Lower leg skin (tissue), 3 donors: ENCODE data around the gene SENP8.

Experiments
- POLR2A ChIP-seq, 2 donors: fragments of 450-650 bp; IDR thresholded peaks; one replicate each; pipeline ENCODE4 v1.6.1; 2016 to 2017; ENCODE audit warnings: antibody characterized with exemption in 2 of 2, mild to moderate bottlenecking in 1 of 2, moderate library complexity in 1 of 2
- TF ChIP-seq, protein P1 (sequence below), 3 donors: fragments of 450-650 bp; IDR thresholded peaks; one replicate each; pipeline ENCODE4 v1.5.1; 2016; ENCODE audit warnings: antibody characterized with exemption in 3 of 3, mild to moderate bottlenecking in 3 of 3, moderate library complexity in 2 of 3

DNA sequence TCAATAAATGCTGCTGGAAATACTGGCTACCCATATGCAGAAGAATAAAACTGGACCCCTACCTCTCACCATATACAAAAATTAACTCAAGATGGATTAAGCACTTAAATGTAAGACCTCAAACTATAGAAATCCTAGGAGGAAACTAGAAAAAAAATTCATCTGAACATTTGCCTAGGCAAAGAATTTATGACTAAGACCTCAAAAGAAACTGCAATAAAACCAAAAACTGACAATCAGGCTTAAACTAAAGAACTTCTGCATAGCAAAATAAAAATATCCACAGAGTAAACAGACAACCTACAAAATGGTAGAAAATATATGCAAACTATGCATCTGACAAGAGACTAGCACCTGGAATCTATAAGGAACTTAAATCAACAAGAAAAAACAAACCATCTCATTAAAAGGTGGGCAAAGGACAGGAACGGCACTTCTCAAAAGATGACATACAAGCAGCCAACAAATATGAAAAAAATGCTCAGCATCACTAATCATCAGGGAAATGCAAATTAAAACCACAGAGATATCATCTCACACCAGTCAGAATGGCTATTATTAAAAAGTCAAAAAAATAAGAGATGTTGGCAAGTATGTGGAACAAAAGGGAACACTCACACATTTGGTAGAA lies 47.3 kb upstream of the SENP8 start:
- TF ChIP-seq POLR2A (IDR thresholded peaks at IDR 0.05), result no peak
- TF ChIP-seq, protein P1, sequence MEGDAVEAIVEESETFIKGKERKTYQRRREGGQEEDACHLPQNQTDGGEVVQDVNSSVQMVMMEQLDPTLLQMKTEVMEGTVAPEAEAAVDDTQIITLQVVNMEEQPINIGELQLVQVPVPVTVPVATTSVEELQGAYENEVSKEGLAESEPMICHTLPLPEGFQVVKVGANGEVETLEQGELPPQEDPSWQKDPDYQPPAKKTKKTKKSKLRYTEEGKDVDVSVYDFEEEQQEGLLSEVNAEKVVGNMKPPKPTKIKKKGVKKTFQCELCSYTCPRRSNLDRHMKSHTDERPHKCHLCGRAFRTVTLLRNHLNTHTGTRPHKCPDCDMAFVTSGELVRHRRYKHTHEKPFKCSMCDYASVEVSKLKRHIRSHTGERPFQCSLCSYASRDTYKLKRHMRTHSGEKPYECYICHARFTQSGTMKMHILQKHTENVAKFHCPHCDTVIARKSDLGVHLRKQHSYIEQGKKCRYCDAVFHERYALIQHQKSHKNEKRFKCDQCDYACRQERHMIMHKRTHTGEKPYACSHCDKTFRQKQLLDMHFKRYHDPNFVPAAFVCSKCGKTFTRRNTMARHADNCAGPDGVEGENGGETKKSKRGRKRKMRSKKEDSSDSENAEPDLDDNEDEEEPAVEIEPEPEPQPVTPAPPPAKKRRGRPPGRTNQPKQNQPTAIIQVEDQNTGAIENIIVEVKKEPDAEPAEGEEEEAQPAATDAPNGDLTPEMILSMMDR (IDR thresholded peaks at IDR 0.05), result no peak
